K562 (cell line): ENCODE measurements around the gene PRRC2A. TPM values are rescaled to one million over a fixed set of nuclear protein-coding genes. Genes with fewer than 3 reads are reported as not detected.
A peak's percentile ranks its signal among the peaks of the same experiment; 100 is the strongest.

ENCODE experiments used
- ATAC-seq: fragments of 200-7000 bp; cut with Tn5 transposase; 3 replicates; pipeline ENCODE4 v1.9.1; 2020; ENCODE audit warnings: moderate library complexity
- BruUV-seq: library from RNA; stranded (reverse); fragments of 400-500 nt; replicated peaks from 2 replicates; lab custom pipeline; 2021; lab: Mats Ljungman, UMichigan
- CTCF ChIA-PET: fragments of 300-600 bp; formaldehyde crosslinking; extraction: SDS; loops from one replicate; lab custom pipeline; 2021; ENCODE audit warnings: low intra/inter-chr PET ratio; lab: Yijun Ruan, JAX
- POLR2A ChIA-PET: fragments of 300-600, 350-650 bp; sonication (Branson Sonifier 250); formaldehyde crosslinking; extraction: SDS; loops from one replicate; lab custom pipeline; 2021; ENCODE audit warnings: antibody characterized with exemption, inconsistent platforms; lab: Yijun Ruan, JAX
- DNase-seq, 4 experiments: peaks; one replicate each; pipeline versions ENCODE4 v3.0.0 to v3.0.0-alpha.2; 2011 to 2018; ENCODE audit warnings: low spot score in 3 of 4, mixed read lengths in 3 of 4; ENCODE audit errors: extremely low read depth in 1 of 4
- FAIRE-seq: peaks from 2 replicates; lab custom pipeline; 2011; peaks lifted over from hg19 to GRCh38; lab: Jason Lieb, UNC
- H2AFZ ChIP-seq: 2 replicates; pipeline ENCODE4 v1.6.0; 2011; ENCODE audit warnings: low read depth, low read length, control low read depth, inconsistent platforms
- H3K27ac ChIP-seq: fragments of 200-600 bp; 3 replicates; pipeline ENCODE4 v1.8.0; 2011; ENCODE audit warnings: low read depth, mild to moderate bottlenecking, control low read depth, inconsistent platforms, low read length, moderate library complexity, mixed read lengths; ENCODE audit errors: extremely low read depth
- H3K27me3 ChIP-seq, 2 experiments: fragments of 300-600 bp in 1 of 2; 2 replicates in 1 of 2; 3 replicates in 1 of 2; pipeline versions ENCODE4 v1.6.0 to v1.8.0; 2011; ENCODE audit warnings: inconsistent platforms in 2 of 2, low read length in 2 of 2, mild to moderate bottlenecking in 1 of 2, mixed read lengths in 1 of 2, moderate library complexity in 1 of 2; ENCODE audit not compliant: control insufficient read depth in 2 of 2, insufficient read depth in 2 of 2
- H3K36me3 ChIP-seq: fragments of 300-600 bp; 3 replicates; pipeline ENCODE4 v1.8.0; 2011; ENCODE audit warnings: mild to moderate bottlenecking, low read length, inconsistent platforms; ENCODE audit not compliant: control insufficient read depth, insufficient read depth
- H3K4me1 ChIP-seq, 2 experiments: fragments of 200-600 bp in 1 of 2; replicated peaks in 1 of 2; 2 replicates in 1 of 2; 3 replicates in 1 of 2; pipeline versions ENCODE4 v1.5.1 to v1.8.0; 2011; ENCODE audit warnings: inconsistent platforms in 2 of 2, low read length in 2 of 2, mild to moderate bottlenecking in 1 of 2, mixed read lengths in 1 of 2, moderate library complexity in 1 of 2; ENCODE audit not compliant: control insufficient read depth in 2 of 2, insufficient read depth in 2 of 2
- H3K4me2 ChIP-seq: 2 replicates; pipeline ENCODE4 v1.6.1; 2011; ENCODE audit warnings: low read length, control low read depth, inconsistent platforms, mixed read lengths; ENCODE audit not compliant: insufficient read depth
- H3K4me3 ChIP-seq: fragments of 200-600 bp; sonication (generic), shearing (Covaris generic); 2 replicates; pipeline ENCODE4 v1.5.1; 2016; ENCODE audit warnings: control low read depth, inconsistent platforms
- H3K79me2 ChIP-seq: fragments of 200-600 bp; 3 replicates; pipeline ENCODE4 v1.8.0; 2011; ENCODE audit warnings: low read length, inconsistent platforms; ENCODE audit not compliant: control insufficient read depth, insufficient read depth
- H3K9ac ChIP-seq, 2 experiments: 2 replicates each; pipeline versions ENCODE4 v1.6.0 to v1.6.1; 2011; ENCODE audit warnings: low read depth in 2 of 2, low read length in 2 of 2, control low read depth in 1 of 2, inconsistent platforms in 1 of 2, mild to moderate bottlenecking in 1 of 2, mixed read lengths in 1 of 2; ENCODE audit not compliant: insufficient read depth in 1 of 2
- H3K9me1 ChIP-seq: one replicate; pipeline ENCODE4 v1.6.0; 2011; ENCODE audit warnings: inconsistent platforms, mild to moderate bottlenecking, low read length, moderate library complexity; ENCODE audit not compliant: control insufficient read depth, insufficient read depth
- H3K9me3 ChIP-seq: replicated peaks from 2 replicates; pipeline ENCODE4 v1.5.1; 2011; ENCODE audit warnings: low read depth, low read length, inconsistent platforms; ENCODE audit not compliant: control insufficient read depth, insufficient read depth
- H4K20me1 ChIP-seq: replicated peaks from 2 replicates; pipeline ENCODE4 v1.6.1; 2011; ENCODE audit warnings: low read length, inconsistent platforms, mixed read lengths; ENCODE audit not compliant: control insufficient read depth, insufficient read depth
- CHD1 ChIP-seq: fragments of 200-600 bp; sonication (generic); IDR thresholded peaks from one replicate; pipeline ENCODE4 v1.6.1; 2012; ENCODE audit warnings: mild to moderate bottlenecking, moderate library complexity, low read length, inconsistent platforms
- POLR2G ChIP-seq: fragments of 200-400 bp; formaldehyde crosslinking; IDR thresholded peaks from 2 replicates; pipeline ENCODE4 v1.6.1; 2017; ENCODE audit warnings: low read depth, mild to moderate bottlenecking, antibody characterized with exemption, low read length, moderate library complexity
- SMARCA4 ChIP-seq: fragments of 450-650 bp; IDR thresholded peaks from 2 replicates; pipeline ENCODE4 v1.6.1; 2016
- SNIP1 ChIP-seq: fragments of 450-650 bp; IDR thresholded peaks from 2 replicates; pipeline ENCODE4 v1.7.1; 2017; ENCODE audit warnings: low read depth, mild to moderate bottlenecking
- SP2 ChIP-seq: IDR thresholded peaks from 2 replicates; pipeline ENCODE4 v1.6.1; 2011; ENCODE audit warnings: mild to moderate bottlenecking, low read depth, low read length, moderate library complexity; ENCODE audit not compliant: poor library complexity, severe bottlenecking; ENCODE audit errors: extremely low read depth
- SREBF2 ChIP-seq: sonication (generic); formaldehyde crosslinking; IDR thresholded peaks from 2 replicates; pipeline ENCODE4 v1.4.0; 2020; ENCODE audit warnings: mild to moderate bottlenecking, missing genetic modification reagents
- STAG1 ChIP-seq: sonication (generic); formaldehyde crosslinking; IDR thresholded peaks from 2 replicates; pipeline ENCODE4 v1.5.0; 2020; ENCODE audit warnings: missing genetic modification reagents, borderline replicate concordance
- ZNF212 ChIP-seq: fragments of 450-650 bp; formaldehyde crosslinking; IDR thresholded peaks from 2 replicates; pipeline ENCODE4 v1.4.0; 2020; ENCODE audit warnings: mild to moderate bottlenecking
- ZNF217 ChIP-seq: sonication (generic); formaldehyde crosslinking; IDR thresholded peaks from 2 replicates; pipeline ENCODE4 v1.8.0; 2022; ENCODE audit warnings: mild to moderate bottlenecking, missing genetic modification reagents
- WGBS: fragments of 100-300 bp; shearing (Covaris generic); methylation state at CpG from one replicate; pipeline ENCODE4 v1.1.6; 2016; ENCODE audit warnings: low coverage, mixed read lengths; ENCODE audit not compliant: insufficient coverage; ENCODE audit errors: missing lambda C conversion rate; 5-methylcytosine and 5-hydroxymethylcytosine counted together
- in situ Hi-C: fragments of 300-500 bp; cut with MboI; formaldehyde crosslinking; loops from 4 replicates; pipeline ENCODE4 v1.15.0; 2018; ENCODE audit warnings: inconsistent platforms, mixed read lengths
- intact Hi-C: fragments of 100-400 bp; cut with micrococcal nuclease; formaldehyde crosslinking; loops from 2 replicates; pipeline ENCODE4 v1.14.2; 2022
- polyA plus RNA-seq, 8 experiments: library from polyadenylated mRNA; depleted of rRNA in 4 of 8; stranded (reverse) in 5 of 8; unstranded in 3 of 8; fragments of >200 nt; fragmentation: Nextera tagmentation in 2 of 8; fragmentation: Illumina TruSeq in 1 of 8; extraction: Ambion mirVana in 2 of 8; extraction: Trizol in 1 of 8; gene quantifications; 2 replicates each; pipeline versions ENCODE4 v1.2.1 to v1.2.3, GENCODE V29; 2011 to 2014; ENCODE audit warnings: inconsistent platforms in 1 of 8, missing spikeins in 1 of 8
- total RNA-seq, 7 experiments: library from RNA; depleted of rRNA in 6 of 7; stranded (reverse); fragments of >200 nt in 6 of 7; fragmentation: Illumina TruSeq in 2 of 7; extraction: Trizol in 2 of 7; gene quantifications; 2 replicates each; pipeline versions ENCODE4 v1.2.1 to v1.2.3, GENCODE V29; 2011 to 2021; ENCODE audit warnings: low replicate concordance in 1 of 7
- TF ChIP-seq, protein P1 (sequence below): fragments of 450-650 bp; conservative IDR thresholded peaks from 2 replicates; pipeline ENCODE4 v1.6.1; 2016; ENCODE audit warnings: missing genetic modification characterization, low read depth, mild to moderate bottlenecking, missing compliant biosample characterization, moderate library complexity
- TF ChIP-seq, protein P2 (sequence below): fragments of 450-650 bp; IDR thresholded peaks from 2 replicates; pipeline ENCODE4 v1.6.1; 2016; ENCODE audit warnings: low read depth

Gene PRRC2A
- total and polyA plus RNA-seq, 9 of the 15 experiments (the other 6 are each of a cell fraction or from before 2014, with no cell fraction given), result 1.0 to 332 (median 63.0) TPM

DNA sequence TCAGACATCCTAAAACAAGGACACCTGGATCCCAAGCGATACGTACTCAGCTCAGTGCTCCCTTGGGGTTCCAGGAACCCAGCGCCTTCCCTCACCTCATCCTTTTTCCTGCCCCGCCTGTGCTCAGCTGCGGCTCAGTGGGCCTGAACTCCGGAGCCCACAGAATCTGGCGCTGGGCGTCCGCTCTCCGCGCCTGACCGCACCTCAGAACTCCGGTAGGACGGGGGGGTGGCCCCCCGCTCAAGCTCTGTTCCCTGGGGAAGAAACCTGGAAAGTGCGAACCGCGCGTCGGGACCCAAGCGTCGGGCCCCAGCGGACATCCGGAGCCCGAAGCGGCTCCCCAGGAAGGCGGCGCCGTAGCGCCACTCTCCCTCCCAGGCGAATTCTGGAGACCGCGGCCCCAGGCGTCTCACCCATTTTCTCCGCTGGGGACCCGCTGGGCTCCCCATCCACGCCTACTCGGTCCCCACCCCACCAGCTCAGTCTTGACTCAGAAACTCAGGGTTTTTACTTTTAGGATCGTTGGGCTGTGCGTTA lies 60.7 kb downstream of the PRRC2A start (continued):
- TF ChIP-seq STAG1 (CRISPR knock-in tag) (0 out of 2 replicates have a peak, but pooled peaks have one; percentile 17), SP2 (no peak)

DNA sequence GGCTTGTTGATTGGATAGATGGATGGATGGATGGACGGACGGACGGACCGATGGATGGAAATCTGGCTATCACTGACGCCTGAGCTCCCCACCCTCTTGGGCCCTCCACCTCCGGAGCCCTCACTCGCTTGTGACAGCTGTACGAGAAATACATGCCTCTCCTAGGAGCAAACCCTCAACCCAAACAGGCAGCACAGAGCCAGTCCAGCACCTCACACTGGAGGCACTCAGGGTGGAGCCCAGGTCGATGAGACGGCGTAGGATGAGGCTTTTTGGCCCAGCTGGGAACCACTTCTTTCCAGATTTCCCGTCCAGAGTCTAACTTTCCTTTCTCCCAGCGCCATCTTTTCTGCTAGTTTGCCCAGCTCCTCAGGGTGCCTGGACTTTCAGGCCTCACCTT lies 63.1 kb downstream of the PRRC2A start:
- no peak overlapping the region for H3K4me2 ChIP-seq
- H3K27me3 ChIP-seq, result no peaks in the 10 kb centered on the region
- intact Hi-C loops (no loop called here), in situ Hi-C loops (no loop called here)
- ChIA-PET CTCF (no interaction called here), POLR2A (interaction anchor here (0.6 to 2.2 kb wide), 13 partner anchors 10 to 154 kb away, joined by 3 to 16 read pairs (median 6); partner anchors contain the start of genes ABHD16A, BAG6, C6orf47 and CSNK2B)
- no peak overlapping the region for H2AFZ ChIP-seq
- BruUV-seq, result no TSS peak
- DNase-seq, result no peak
- H3K79me2 ChIP-seq, result no peaks in the 10 kb centered on the region; the same call in 2 of the 3 replicates
- H4K20me1 ChIP-seq, result no peaks in the 10 kb centered on the region
- H3K4me3 ChIP-seq, result no peak overlapping the region
- no peaks in the 10 kb centered on the region for H3K9me3 ChIP-seq
- H3K27ac ChIP-seq, result no peak overlapping the region
- H3K9me1 ChIP-seq, result no peaks in the 10 kb centered on the region
- peaks cover 36% of the 10 kb centered on the region for H3K36me3 ChIP-seq
- no peak for FAIRE-seq
- peaks cover 25 to 44% of the 10 kb centered on the region in 2 experiments; a peak in 4 of 5 replicates for H3K4me1 ChIP-seq
- peak overlapping the region in 1 of 2 experiments; percentile 59; a peak in 2 of 4 replicates for H3K9ac ChIP-seq
- no peak for ATAC-seq
- 84% methylated on average over 13 of the region's 13 CpGs for WGBS
- TF ChIP-seq POLR2G (0 out of 2 replicates have a peak, but pooled peaks have one; percentile 1), SREBF2 (no peak), SNIP1 (no peak), CHD1 (no peak), SMARCA4 (no peak), ZNF217 (CRISPR knock-in tag) (no peak), ZNF212 (CRISPR knock-in tag) (no peak)
- TF ChIP-seq, protein P1, sequence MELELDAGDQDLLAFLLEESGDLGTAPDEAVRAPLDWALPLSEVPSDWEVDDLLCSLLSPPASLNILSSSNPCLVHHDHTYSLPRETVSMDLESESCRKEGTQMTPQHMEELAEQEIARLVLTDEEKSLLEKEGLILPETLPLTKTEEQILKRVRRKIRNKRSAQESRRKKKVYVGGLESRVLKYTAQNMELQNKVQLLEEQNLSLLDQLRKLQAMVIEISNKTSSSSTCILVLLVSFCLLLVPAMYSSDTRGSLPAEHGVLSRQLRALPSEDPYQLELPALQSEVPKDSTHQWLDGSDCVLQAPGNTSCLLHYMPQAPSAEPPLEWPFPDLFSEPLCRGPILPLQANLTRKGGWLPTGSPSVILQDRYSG, result no peak
- TF ChIP-seq, protein P2, sequence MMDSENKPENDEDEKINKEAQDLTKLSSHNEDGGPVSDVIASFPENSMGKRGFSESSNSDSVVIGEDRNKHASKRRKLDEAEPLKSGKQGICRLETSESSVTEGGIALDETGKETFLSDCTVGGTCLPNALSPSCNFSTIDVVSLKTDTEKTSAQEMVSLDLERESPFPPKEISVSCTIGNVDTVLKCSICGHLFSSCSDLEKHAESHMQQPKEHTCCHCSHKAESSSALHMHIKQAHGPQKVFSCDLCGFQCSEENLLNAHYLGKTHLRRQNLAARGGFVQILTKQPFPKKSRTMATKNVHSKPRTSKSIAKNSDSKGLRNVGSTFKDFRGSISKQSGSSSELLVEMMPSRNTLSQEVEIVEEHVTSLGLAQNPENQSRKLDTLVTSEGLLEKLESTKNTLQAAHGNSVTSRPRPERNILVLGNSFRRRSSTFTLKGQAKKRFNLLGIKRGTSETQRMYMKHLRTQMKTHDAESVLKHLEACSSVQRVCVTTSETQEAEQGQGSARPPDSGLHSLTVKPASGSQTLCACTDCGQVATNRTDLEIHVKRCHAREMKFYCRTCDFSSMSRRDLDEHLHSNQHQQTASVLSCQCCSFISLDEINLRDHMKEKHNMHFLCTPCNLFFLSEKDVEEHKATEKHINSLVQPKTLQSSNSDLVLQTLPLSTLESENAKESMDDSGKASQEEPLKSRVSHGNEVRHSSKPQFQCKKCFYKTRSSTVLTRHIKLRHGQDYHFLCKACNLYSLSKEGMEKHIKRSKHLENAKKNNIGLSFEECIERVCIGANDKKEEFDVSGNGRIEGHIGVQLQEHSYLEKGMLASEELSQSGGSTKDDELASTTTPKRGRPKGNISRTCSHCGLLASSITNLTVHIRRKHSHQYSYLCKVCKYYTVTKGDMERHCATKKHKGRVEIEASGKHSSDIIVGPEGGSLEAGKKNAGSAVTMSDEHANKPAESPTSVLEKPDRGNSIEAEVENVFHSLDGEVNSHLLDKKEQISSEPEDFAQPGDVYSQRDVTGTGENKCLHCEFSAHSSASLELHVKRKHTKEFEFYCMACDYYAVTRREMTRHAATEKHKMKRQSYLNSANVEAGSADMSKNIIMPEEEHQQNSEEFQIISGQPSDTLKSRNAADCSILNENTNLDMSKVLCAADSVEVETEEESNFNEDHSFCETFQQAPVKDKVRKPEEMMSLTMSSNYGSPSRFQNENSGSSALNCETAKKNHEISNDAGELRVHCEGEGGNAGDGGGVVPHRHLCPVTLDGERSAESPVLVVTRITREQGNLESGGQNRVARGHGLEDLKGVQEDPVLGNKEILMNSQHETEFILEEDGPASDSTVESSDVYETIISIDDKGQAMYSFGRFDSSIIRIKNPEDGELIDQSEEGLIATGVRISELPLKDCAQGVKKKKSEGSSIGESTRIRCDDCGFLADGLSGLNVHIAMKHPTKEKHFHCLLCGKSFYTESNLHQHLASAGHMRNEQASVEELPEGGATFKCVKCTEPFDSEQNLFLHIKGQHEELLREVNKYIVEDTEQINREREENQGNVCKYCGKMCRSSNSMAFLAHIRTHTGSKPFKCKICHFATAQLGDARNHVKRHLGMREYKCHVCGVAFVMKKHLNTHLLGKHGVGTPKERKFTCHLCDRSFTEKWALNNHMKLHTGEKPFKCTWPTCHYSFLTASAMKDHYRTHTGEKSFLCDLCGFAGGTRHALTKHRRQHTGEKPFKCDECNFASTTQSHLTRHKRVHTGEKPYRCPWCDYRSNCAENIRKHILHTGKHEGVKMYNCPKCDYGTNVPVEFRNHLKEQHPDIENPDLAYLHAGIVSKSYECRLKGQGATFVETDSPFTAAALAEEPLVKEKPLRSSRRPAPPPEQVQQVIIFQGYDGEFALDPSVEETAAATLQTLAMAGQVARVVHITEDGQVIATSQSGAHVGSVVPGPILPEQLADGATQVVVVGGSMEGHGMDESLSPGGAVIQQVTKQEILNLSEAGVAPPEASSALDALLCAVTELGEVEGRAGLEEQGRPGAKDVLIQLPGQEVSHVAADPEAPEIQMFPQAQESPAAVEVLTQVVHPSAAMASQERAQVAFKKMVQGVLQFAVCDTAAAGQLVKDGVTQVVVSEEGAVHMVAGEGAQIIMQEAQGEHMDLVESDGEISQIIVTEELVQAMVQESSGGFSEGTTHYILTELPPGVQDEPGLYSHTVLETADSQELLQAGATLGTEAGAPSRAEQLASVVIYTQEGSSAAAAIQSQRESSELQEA, result peak; percentile 67
